ENCODE measurements around the gene ADAM33.

Gene ADAM33

DNA sequence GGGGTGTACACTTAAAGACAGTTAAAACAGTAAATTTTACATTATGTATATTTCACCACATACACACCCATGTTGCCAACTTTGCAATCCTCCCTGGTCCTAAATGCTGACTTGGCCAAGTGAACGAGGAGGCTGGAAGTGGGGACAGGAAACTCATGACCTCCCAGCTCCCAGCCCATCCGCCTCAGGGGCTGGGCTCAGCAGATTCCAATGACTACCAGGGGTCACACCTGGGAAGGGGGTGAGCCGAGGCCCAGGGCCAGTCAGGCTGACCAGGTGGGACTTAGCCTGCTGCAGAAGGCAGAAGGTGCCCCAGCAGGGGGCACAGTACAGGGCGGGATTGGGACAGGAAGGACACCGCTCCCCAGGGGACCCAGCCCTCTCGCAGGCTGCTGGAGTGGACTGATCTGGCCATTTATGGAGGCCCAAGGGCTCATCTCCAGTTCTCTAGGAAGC is 28.2 kb upstream of the ADAM33 start:
- peak in 2 of 10 donors; percentile 46 to 81 for DNase-seq
- intact Hi-C loops (cut with DNase I): no loop called here

DNA sequence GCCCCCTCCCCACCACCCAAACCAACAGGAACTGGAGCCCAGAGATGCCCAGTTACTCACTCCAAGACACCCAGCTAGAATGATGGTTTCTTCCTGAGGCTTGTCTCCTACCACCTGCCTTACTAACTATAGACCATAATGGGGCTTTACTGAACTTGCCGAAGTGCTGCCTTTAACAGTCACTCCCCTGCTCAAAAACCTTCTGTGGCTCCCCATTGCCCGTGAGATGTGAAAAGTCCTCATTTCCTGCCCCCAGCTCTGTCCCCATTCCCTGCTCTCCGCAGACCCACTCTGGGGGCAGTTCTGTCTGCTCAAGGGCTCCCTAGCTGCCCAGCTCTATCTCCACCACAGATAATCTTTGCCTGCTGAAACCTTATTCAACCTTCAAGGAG is 25.7 kb upstream of the ADAM33 start:
- intact Hi-C loops (cut with DNase I): no loop called here
- DNase-seq: peak in 2 of 10 donors; percentile 5 to 18

DNA sequence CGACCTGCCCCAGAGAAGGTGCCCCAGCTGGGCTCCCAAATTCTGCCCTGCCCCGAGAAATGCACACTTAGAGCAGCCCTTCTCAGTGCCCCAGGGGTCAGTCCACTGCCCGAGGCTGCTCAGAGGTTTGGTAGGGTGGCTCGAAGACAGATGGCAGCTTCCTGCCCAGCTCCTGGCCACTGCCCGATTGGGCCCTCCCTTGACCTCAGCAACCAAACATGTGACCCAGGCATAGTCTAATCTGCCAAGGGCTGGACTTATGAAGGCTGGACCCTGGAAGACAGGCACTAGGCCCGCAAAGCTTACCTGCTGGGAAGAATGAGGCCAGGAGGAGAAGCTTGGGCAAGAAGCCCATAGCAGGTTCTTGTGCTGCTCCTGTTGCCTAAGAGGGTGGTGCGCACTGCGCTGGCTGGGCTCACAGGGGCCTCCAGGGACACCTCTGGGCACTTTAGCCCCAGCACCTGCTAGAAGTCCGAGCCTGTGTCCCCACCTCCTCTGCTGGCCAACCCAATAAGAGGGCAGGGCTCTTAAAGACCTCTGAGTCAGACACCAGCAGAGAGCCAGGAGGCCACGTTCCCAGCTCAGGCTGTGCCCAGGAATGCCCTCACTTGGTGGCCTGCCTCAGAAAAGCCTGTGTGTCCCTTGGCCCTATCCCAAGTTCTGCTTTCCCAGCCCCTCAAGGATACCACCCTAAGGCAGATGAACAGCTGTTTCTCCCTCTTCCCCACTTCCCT is 25.1 kb upstream of the ADAM33 start:
- peak in 2 of 10 donors; percentile 45 to 74 for DNase-seq
- intact Hi-C loops (cut with DNase I): no loop called here

DNA sequence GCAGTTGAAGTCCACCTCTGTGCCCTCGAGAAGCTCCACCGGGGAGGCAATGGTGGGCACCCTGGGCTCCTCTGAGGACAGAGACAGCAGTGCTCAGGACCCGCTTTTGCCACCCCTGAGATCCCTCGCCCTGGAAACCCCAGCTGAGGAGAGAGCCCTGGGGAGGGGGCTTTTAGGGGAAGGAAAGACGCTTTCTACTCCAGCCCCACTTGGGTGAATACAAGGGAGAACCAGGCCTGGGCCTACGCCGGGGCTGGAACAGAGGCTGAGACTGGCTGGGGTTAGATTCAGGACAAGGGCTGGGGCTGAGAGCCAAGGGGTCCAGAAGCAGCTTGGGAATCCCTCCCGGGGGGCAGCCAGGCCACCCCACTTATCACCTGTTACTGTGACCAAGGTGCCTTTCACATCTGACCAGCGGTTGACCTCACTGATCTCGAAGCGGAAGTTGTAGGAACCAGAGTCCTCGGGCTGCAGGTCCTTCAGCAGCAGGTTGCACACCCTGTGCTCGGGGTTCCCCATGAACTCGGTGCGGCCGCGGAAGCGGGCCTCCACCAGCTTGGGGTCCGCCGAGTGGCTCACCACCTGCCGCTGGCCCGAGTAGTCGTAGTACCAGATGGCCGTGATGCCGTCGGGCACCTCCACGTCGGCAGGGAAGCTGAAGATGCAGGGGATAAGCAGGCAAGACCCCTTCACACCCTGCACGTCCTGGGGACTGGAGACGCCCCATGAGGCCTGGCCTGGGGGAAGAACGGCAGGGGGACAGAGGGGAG is 24.3 kb upstream of the ADAM33 start:
- intact Hi-C loops (cut with DNase I): no loop called here
- peak in 2 of 10 donors; percentile 41 to 66 for DNase-seq

DNA sequence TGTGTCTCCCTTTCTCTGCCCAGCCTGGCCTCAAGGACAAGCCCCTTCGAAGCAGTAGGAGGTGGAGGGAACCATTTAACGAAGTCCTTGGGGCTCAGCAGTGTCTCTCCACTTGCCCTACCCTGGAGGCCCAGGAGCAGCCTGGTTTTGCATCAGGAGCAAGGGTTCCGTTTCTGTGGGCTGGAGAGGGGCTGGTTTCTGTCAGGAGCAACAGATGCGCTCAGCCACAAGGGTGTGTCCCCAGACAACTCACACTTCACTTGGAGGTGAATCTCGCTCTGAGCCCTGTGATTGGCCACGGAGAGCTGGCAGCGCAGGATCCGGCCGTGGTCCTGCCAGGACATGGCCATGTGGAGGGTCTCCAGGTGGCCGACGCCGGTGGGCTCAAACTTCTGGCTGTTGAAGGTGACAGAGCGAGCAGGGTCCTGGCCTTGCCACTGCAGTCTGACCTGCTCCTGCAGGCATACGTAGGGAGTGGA is 23.7 kb upstream of the ADAM33 start:
- intact Hi-C loops (cut with DNase I): no loop called here
- DNase-seq: peak in 2 of 10 donors; percentile 46 to 57

DNA sequence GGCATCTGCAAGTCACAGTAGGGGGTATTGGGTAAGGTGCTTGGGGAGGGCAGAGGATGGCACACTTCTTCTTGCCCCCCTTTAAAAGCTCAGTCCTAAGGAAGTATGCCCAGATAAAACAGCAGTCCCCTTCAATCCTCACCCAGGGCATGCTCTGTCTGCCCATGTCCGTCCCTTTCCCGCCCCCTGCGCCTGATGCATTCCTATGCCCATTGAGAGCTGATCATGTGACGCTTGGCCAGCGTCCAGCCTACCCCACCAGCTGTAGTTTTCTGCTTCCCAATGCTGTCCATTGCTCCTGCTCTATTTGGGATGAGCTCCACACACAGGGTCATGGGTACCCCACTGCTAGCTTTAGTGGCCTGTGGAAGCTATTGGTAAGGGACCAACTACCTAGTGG is 22.3 kb upstream of the ADAM33 start:
- DNase-seq: peak in 2 of 10 donors; percentile 41 to 76

DNA sequence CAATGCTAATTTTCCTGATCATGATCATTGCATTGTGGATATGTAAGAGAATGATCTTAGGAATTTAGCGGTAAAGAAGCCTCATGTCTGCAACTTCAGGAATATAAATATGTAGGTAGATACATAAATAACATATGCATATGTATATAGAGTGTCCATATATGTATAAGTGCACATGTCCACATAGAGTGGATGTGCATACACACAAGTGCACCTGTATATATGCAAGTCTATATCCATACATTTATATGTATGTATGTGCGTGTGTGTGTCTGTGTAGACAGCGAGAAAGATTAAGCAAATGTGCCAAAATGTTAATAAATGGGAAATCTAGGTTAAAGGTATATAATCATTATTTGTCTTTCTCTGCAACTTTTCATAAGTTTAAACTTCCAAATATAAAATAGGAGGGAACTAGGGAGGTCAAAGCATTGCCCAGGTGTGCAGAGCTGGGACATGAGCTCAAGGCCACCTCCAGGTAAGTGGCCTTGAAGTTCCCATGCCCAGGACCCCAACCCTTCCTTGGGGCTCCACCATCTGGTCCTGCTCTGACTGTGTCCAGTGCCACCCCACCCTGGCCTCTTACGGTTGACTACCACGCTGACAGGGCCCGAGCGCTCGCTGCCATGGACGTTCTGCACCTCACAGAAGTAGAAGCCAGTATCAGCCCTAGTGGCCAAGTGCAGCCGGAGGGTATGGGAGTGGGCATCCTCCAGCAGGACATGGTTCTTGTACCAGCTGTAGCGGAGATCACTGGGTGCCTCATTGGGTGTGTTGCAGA is 21.0 kb upstream of the ADAM33 start:
- intact Hi-C loops (cut with DNase I): no loop called here
- DNase-seq: peak in 2 of 10 donors; percentile 33 to 76

More for the DNA sequence above, 22.3 kb upstream of the ADAM33 start:
- intact Hi-C loops (cut with DNase I): no loop called here

DNA sequence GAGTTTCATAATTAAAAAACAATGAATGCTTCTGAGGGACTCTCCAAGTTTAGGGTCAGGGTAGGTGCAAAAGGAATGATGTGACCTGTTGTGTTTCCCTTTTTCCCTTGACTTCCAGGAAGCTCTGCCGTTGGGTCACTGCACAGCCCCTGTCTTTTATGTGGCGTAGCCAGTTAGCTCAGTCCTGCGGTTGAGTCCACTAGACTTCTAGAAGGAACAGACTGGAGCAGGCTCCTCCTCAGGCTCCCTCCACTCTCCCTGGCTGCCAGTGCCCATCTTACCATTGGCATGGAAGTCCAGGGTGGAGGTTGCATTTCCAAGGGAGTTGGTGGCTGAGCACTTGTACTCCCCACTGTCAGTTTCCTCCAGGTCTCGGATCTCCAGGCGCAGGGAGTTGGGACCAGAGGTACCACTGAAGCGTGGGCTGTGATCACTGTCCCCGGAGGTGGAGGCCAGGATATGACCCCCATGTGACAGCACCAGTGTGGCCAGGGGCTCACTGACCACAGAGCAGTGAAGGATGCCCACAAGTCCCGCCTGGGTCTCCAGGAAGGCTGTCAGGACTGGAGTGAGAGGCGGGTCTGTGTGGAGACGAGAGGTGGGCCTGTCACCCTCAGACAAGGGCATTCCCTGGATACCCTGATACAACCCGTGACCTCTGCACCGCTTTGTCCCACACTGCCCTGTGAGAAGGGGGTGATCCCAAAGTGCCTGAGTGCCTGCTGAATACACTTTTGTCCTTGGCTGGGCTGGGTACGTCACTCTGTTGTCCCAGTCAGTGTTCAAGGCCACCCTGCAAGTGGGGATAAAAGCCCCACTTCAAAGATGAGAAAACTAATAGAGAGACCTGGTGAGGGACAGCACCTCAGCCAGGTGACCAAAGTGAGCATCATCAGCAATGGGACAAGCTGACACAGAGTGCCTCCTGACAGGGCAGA is 19.5 kb upstream of the ADAM33 start:
- DNase-seq: peak in 2 of 10 donors; percentile 47 to 51
- intact Hi-C loops (cut with DNase I): no loop called here

DNA sequence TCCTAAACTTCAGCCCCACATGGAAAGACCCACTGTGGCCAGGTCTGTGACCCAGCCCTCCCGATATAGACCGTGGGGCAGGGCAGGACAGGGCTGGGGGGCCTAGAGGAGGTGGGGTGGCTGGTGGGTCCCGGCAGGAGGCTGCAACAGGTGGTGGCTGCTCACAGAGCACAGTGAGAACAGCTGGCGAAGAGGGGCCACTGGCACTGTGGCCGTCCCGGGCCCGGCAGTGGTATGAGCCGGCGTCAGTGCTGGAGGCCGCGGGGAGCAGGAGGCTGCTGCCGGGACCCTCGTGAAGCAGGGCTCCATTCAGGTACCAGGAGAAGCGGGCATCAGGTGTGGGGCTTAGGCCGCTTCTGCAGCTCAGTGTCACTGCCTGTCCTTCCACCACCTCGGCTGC is 17.2 kb upstream of the ADAM33 start:
- peak in 2 of 10 donors; percentile 46 to 55 for DNase-seq
- intact Hi-C loops (cut with DNase I): no loop called here

DNA sequence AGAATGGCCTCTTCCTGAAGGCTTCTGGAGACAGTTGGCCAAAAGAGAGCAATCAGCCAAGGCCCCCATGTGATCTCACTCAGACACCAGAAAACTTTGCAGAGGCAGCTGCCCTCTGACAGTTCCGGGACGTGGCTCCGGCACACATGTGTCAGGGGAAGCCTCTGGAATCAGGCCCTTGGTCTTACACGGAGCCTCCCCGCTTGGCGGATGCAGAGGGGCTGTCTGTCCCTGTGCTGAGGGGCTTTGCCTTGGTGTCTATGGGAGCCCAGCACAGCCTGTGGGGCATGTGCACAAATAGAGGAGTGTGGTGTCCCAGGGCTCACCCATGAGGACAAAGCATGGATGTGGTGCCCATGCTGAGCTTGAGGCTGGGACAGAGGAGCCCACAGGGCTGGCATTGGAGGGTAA is 16.8 kb upstream of the ADAM33 start:
- DNase-seq: peak in 2 of 10 donors; percentile 32 to 55
- intact Hi-C loops (cut with DNase I): no loop called here

DNA sequence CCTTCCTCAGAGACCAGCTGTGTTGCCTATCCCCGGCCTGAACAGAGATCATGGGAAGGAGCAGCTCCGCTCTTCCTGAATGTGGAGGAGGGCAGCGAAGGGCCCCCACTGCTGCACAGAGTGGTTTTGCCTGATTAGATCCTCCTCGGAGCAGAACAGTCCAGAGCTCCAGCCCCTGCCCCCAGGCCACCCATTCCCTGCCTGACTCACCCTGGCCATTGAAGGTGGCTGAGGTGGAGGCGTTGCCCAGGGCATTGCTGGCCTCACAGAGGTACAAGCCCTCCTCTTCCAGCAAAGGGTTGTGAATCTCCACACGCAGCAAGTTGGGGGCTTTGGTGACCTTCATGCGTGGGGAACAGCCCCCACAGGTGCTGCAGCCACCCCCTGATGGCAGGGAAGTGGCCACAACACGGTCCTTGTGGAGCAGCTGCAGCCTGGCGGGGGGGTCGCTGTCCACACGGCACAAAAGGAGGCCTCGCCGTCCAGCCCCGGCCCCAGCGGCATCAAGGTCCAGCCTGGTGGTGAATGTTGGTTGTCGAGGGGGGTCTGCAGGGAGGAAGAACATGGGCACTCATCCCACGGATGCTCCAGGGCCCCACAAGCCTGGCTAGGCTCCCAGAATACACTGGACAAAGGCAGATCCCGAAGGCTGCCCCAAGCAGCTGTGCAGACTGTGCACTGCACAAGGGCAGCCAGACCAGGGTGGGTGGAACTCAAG is 15.9 kb upstream of the ADAM33 start:
- intact Hi-C loops (cut with DNase I): no loop called here
- peak in 2 of 10 donors; percentile 60 to 62 for DNase-seq

DNA sequence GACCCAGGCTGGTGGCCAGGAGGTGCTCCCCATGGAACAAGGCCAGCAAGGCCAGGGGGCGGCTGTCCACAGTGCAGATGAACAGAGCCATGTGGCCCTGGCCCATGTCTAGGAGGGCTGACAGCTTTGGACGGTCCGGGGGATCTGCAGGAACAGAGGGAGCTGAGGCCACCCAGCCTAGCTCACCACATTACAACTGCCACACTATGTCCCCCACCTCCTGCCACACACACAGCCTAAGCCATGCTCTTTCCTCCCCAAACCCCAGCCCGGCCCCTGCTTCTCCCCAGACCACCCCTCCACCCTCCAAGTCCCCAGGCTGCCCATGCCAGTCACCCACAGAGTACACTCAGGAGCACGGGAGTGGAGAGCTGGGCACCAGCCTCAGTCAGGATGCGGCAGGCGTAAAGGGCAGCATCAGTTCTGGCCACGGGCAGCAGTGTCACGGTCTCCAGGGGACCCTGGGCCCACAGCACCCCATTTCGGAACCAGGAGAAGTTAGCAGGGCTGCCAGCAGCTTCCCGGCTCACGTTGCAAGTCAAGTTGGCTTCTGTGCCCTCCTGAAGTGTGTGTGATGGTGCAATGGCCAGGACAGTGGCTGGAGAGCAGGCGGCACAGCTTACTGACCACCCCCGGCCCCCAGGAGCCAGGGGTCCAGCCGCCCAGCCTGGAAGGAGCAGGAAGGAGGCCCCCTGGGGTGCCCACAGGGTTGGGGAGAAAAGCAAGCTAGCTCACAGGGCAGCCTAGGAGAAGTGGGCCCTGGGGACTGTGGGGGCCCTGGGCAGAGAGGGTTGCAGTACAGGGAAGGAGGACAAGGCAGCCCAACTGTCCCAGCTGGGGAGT is 15.2 kb upstream of the ADAM33 start:
- intact Hi-C loops (cut with DNase I): no loop called here
- DNase-seq: peak in 2 of 10 donors; percentile 52 to 62

DNA sequence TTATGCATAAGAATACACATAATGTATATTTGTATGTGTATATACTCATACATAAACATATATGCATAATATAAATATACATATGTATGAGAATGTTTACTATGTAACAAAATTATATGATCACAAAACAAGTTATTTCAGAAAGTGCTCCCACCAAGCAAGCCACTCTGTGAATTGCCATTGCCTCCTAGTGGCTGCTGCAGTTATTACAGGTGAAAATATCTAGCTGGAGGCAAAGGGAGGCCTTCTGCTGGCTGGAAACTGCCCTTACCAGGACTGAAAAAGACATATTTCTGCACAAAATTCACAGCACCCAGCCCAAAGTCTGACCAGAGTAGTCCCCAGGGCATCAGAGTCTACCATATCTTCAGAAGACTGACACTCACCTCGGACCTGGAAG is 14.4 kb upstream of the ADAM33 start:
- DNase-seq: no peak
- intact Hi-C loops (cut with DNase I): no loop called here

DNA sequence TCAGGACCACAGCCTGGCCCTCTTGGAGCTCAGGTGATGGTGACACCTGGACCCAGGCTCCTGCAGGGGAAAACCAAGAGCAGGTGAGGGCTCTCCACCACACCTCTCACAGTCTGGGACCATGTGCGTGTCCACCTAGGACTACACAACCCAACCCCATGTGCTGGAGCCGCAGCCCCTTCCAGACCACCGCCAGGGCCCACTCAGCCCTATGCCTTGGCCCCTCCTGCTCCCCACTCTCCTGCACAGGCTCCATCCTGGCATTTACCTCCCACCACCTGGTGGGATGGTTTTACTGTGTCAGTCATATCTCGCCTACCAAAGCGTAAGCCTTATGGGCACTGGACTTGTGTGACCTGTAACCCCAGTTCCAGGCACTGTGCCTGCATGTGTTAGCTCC is 13.1 kb upstream of the ADAM33 start:
- intact Hi-C loops (cut with DNase I): no loop called here
- DNase-seq: peak in 1 of 10 donors; percentile 53

DNA sequence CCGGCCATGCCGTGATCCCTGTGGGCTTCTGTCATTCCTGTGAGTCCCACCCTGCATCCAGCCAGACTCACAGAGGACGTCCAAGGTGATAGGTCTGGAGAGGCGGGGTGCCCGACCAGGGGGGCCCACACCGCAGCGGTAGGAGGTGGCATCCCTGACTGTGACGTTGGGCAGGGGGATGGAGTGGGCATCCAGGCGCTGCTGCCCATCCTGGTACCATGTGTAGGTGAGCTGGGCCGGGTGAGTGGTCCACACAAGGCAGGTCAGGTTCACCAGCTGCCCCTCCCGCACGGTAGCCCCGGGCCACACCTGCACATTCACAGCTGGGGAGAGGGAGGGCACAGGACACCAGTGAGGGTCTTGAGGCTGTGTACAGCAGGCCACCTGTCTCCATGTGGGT is 11.6 kb upstream of the ADAM33 start:
- DNase-seq: no peak
- intact Hi-C loops (cut with DNase I): no loop called here

DNA sequence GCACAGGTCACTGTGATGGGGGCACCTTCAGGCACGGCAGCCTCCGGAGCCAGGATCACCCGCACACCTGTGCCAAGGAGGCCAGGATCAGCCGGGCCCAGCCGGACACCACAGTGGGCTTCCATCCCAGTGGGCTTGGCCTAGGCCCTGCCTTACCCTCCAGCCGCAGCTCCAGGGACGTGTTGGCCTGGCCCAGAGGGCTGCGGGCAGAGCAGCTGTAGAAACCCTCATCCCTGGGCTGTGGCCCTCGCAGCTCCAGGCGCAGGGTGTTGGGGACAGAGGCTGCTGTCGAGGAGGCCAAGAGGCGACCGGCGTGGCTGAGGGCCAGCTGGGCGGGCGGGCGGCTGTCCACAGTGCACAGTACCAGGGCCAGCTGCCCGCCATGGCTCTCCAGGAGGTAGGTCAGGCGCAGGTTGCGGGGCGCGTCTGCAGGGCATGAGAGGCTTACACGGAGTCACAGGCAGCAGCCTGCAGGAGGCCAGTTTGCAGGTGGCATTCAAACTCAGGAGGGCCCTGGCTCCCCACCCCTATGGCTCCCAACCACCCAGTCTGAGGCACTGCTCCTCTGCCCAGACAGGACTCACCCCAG is 11.0 kb upstream of the ADAM33 start:
- intact Hi-C loops (cut with DNase I): no loop called here
- no peak for DNase-seq

DNA sequence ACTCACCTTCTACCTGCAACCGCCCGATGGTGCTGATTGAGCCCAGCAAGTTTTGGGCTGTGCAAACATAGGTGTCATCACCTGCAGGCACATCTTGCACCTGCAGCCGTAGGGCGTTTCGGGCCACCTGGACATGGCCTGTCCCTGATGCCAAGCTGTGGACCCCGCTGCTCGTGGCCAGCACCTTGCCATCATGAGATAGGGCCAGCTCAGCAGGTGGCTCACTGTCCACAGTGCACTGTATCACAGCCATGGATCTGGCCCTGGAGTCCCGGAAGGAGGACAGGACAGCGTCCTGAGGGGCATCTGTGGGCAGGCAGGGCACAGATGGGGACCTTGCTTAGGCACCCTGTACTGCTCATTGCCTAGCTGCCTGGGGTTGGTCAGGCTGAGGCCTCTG is 10.1 kb upstream of the ADAM33 start:
- no peak for DNase-seq
- intact Hi-C loops (cut with DNase I): no loop called here

DNA sequence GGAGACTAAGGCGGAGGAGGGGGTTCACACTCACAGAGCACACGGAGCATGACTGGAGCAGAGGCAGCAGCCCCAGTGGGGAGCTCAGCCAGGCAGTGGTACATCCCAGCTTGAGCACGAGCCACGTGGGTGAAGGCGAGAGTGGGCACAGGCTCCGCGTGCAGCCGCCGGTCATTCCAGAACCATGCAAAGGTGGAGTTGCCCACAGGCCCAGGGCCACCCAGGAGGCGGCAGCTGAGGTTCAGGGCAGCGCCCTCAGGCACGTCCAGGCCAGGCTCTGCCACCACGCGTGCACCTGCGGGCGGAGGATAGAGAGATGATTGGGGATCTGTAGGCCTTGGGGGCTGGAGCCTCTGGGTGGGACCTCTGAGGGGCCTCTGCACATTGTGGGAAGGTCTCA is 9.5 kb upstream of the ADAM33 start:
- intact Hi-C loops (cut with DNase I): no loop called here
- DNase-seq: no peak

All from posterior cingulate gyrus (tissue), 11 donors.